ENCODE measurements around the gene OR13J1. TPM values are rescaled to one million over a fixed set of nuclear protein-coding genes. Genes with fewer than 3 reads are reported as not detected.

OR13J1 gene
- total and polyA plus RNA-seq, 4 experiments from 2014 or later: not detected

GRCh38 chr9:35852267-35852815 is 17.9 kb downstream of the OR13J1 start:
- intact Hi-C loops (cut with micrococcal nuclease): no loop called here
- Mint-ChIP-seq H3K4me3 (no peak overlapping the region), H3K36me3 (peaks cover under 1 to 10% of the 10 kb centered on the region in 2 donors), H3K27me3 (peaks cover 2 to 3% of the 10 kb centered on the region in 2 donors), H3K4me1 (peaks cover 0 to 7% (median 2%) of the 10 kb centered on the region in 4 donors), H3K9me3 (no peaks in the 10 kb centered on the region), H3K27ac (peak overlapping the region in 1 of 7 donors; percentile 13)
- ChIA-PET CTCF (ENCODE audit: partially characterized antibody) (no interaction called here), POLR2A (ENCODE audit: partially characterized antibody) (no interaction called here)
- Histone ChIP-seq H3K9me3 (ENCODE audit: control insufficient read depth in 1 of 2, low read length in 2 of 2) (no peaks in the 10 kb centered on the region), H3K27ac (ENCODE audit: low read depth, low read length) (no peak overlapping the region), H3K36me3 (ENCODE audit: insufficient read depth, low read length) (no peaks in the 10 kb centered on the region), H3K27me3 (ENCODE audit: insufficient read depth, low read length) (no peaks in the 10 kb centered on the region), H3K4me3 (ENCODE audit: low read length in 2 of 2) (no peak overlapping the region), H3K4me1 (ENCODE audit: insufficient read depth, low read length) (no peaks in the 10 kb centered on the region)
- no peak for DNase-seq

- H3K4me1 Mint-ChIP-seq: peaks cover 13 to 34% (median 22%) of the 10 kb centered on the region in 4 donors
- peak overlapping the region in 3 of 7 donors; percentile 6 to 52 (median 47) for H3K27ac Mint-ChIP-seq
- POLR2A ChIA-PET (ENCODE audit: partially characterized antibody): no interaction called here
- H3K4me1 ChIP-seq (ENCODE audit: insufficient read depth, low read length): peaks cover 21% of the 10 kb centered on the region
- H3K27ac ChIP-seq (ENCODE audit: low read depth, low read length): no peak overlapping the region
- no peaks in the 10 kb centered on the region for H3K36me3 ChIP-seq (ENCODE audit: insufficient read depth, low read length)
- H3K27me3 Mint-ChIP-seq: no peaks in the 10 kb centered on the region
- H3K27me3 ChIP-seq (ENCODE audit: insufficient read depth, low read length): no peaks in the 10 kb centered on the region
- H3K4me3 Mint-ChIP-seq: no peak overlapping the region
- intact Hi-C loops (cut with micrococcal nuclease): no loop called here
- no peak overlapping the region for H3K4me3 ChIP-seq (ENCODE audit: low read length in 2 of 2)
- H3K9me3 ChIP-seq (ENCODE audit: control insufficient read depth in 1 of 2, low read length in 2 of 2): no peaks in the 10 kb centered on the region
- peaks cover 1 to 11% of the 10 kb centered on the region in 2 donors for H3K36me3 Mint-ChIP-seq
- no peak for DNase-seq
- H3K9me3 Mint-ChIP-seq: no peaks in the 10 kb centered on the region
- CTCF ChIA-PET (ENCODE audit: partially characterized antibody): interaction anchor here (1.0 kb wide), 1 partner anchor 9 kb away, joined by 3 read pairs; no protein-coding TSS in a partner anchor
Observed at GRCh38 chr9:35847792-35848572, 22.2 kb downstream of the OR13J1 start.

- Histone ChIP-seq H3K27me3 (ENCODE audit: insufficient read depth, low read length) (no peaks in the 10 kb centered on the region), H3K36me3 (ENCODE audit: insufficient read depth, low read length) (no peaks in the 10 kb centered on the region), H3K4me1 (ENCODE audit: insufficient read depth, low read length) (peaks cover 21% of the 10 kb centered on the region), H3K4me3 (ENCODE audit: low read length in 2 of 2) (no peak overlapping the region), H3K9me3 (ENCODE audit: control insufficient read depth in 1 of 2, low read length in 2 of 2) (no peaks in the 10 kb centered on the region), H3K27ac (ENCODE audit: low read depth, low read length) (peak overlapping the region; percentile 1)
- Mint-ChIP-seq H3K27ac (peak overlapping the region; percentile 26 to 90 (median 76)), H3K9me3 (no peaks in the 10 kb centered on the region), H3K27me3 (no peaks in the 10 kb centered on the region), H3K36me3 (peaks cover 1 to 11% of the 10 kb centered on the region in 2 donors), H3K4me3 (peak overlapping the region in 6 of 8 donors; percentile 19 to 51 (median 30)), H3K4me1 (peaks cover 13 to 34% (median 22%) of the 10 kb centered on the region in 4 donors)
- POLR2A ChIA-PET (ENCODE audit: partially characterized antibody): interaction anchor here (1.4 kb wide), 2 partner anchors 11 to 32 kb away, joined by 3 to 4 read pairs; partner anchors contain the start of gene HINT2
- no peak for DNase-seq
- CTCF ChIA-PET (ENCODE audit: partially characterized antibody): interaction anchor here (1.3 to 2.0 kb wide), 3 partner anchors 20 to 36 kb away, joined by 4 to 10 read pairs (median 4); partner anchors contain the start of gene HINT2
- intact Hi-C loops (cut with micrococcal nuclease): no loop called here
Observed at GRCh38 chr9:35845824-35846771, 24.1 kb downstream of the OR13J1 start.

GRCh38 chr9:35844628-35845270 is 25.5 kb downstream of the OR13J1 start:
- CTCF ChIA-PET (ENCODE audit: partially characterized antibody): interaction anchor here (1.3 to 2.0 kb wide), 3 partner anchors 18 to 37 kb away, joined by 4 to 10 read pairs (median 4); partner anchors contain the start of gene HINT2
- H3K36me3 Mint-ChIP-seq: peaks cover 1 to 11% of the 10 kb centered on the region in 2 donors
- Histone ChIP-seq H3K4me3 (ENCODE audit: low read length in 2 of 2) (no peak overlapping the region), H3K9me3 (ENCODE audit: control insufficient read depth in 1 of 2, low read length in 2 of 2) (no peaks in the 10 kb centered on the region), H3K27me3 (ENCODE audit: insufficient read depth, low read length) (no peaks in the 10 kb centered on the region), H3K27ac (ENCODE audit: low read depth, low read length) (peak overlapping the region; percentile 1), H3K4me1 (ENCODE audit: insufficient read depth, low read length) (peaks cover 21% of the 10 kb centered on the region), H3K36me3 (ENCODE audit: insufficient read depth, low read length) (no peaks in the 10 kb centered on the region)
- H3K4me3 Mint-ChIP-seq: peak overlapping the region in 5 of 8 donors; percentile 4 to 35 (median 9)
- peaks cover 14 to 34% (median 22%) of the 10 kb centered on the region in 4 donors for H3K4me1 Mint-ChIP-seq
- peak; percentile 57 to 78 (median 70) for DNase-seq
- H3K9me3 Mint-ChIP-seq: no peaks in the 10 kb centered on the region
- peak overlapping the region in 6 of 7 donors; percentile 53 to 90 (median 74) for H3K27ac Mint-ChIP-seq
- POLR2A ChIA-PET (ENCODE audit: partially characterized antibody): interaction anchor here (1.4 kb wide), 2 partner anchors 12 to 30 kb away, joined by 3 to 4 read pairs; partner anchors contain the start of gene HINT2
- intact Hi-C loops (cut with micrococcal nuclease): no loop called here
- no peaks in the 10 kb centered on the region for H3K27me3 Mint-ChIP-seq

- ChIA-PET POLR2A (ENCODE audit: partially characterized antibody) (no interaction called here), CTCF (ENCODE audit: partially characterized antibody) (interaction anchor here (1.5 kb wide), 1 partner anchor 13 kb away, joined by 3 read pairs; no protein-coding TSS in a partner anchor)
- DNase-seq: no peak
- H3K27me3 Mint-ChIP-seq: no peaks in the 10 kb centered on the region
- H3K4me1 Mint-ChIP-seq: peaks cover 14 to 31% (median 22%) of the 10 kb centered on the region in 4 donors
- H3K36me3 ChIP-seq (ENCODE audit: insufficient read depth, low read length): no peaks in the 10 kb centered on the region
- H3K4me1 ChIP-seq (ENCODE audit: insufficient read depth, low read length): peaks cover 21% of the 10 kb centered on the region
- H3K4me3 ChIP-seq (ENCODE audit: low read length in 2 of 2): no peak overlapping the region
- no peaks in the 10 kb centered on the region for H3K9me3 ChIP-seq (ENCODE audit: control insufficient read depth in 1 of 2, low read length in 2 of 2)
- no peak overlapping the region for H3K27ac Mint-ChIP-seq
- H3K27me3 ChIP-seq (ENCODE audit: insufficient read depth, low read length): no peaks in the 10 kb centered on the region
- no peak overlapping the region for H3K4me3 Mint-ChIP-seq
- intact Hi-C loops (cut with micrococcal nuclease): no loop called here
- no peak overlapping the region for H3K27ac ChIP-seq (ENCODE audit: low read depth, low read length)
- H3K9me3 Mint-ChIP-seq: no peaks in the 10 kb centered on the region
- peaks cover 1 to 5% of the 10 kb centered on the region in 2 donors for H3K36me3 Mint-ChIP-seq
Observed at GRCh38 chr9:35842795-35843194, 27.4 kb downstream of the OR13J1 start.

- no peak overlapping the region for H3K4me3 ChIP-seq (ENCODE audit: low read length in 2 of 2)
- Mint-ChIP-seq H3K4me1 (peaks cover 14 to 25% (median 20%) of the 10 kb centered on the region in 4 donors), H3K9me3 (no peaks in the 10 kb centered on the region), H3K4me3 (no peak overlapping the region), H3K27ac (peak overlapping the region in 1 of 7 donors; percentile 11), H3K36me3 (no peaks in the 10 kb centered on the region), H3K27me3 (no peaks in the 10 kb centered on the region)
- ChIA-PET CTCF (ENCODE audit: partially characterized antibody) (interaction anchor here (0.7 to 1.5 kb wide), 2 partner anchors 13 to 14 kb away, joined by 3 read pairs; partner anchors contain the start of genes FAM221B and TMEM8B), POLR2A (ENCODE audit: partially characterized antibody) (no interaction called here)
- H3K4me1 ChIP-seq (ENCODE audit: insufficient read depth, low read length): peaks cover 21% of the 10 kb centered on the region
- no peaks in the 10 kb centered on the region for H3K36me3 ChIP-seq (ENCODE audit: insufficient read depth, low read length)
- intact Hi-C loops (cut with micrococcal nuclease): no loop called here
- DNase-seq: no peak
- H3K27me3 ChIP-seq (ENCODE audit: insufficient read depth, low read length): no peaks in the 10 kb centered on the region
- H3K9me3 ChIP-seq (ENCODE audit: control insufficient read depth in 1 of 2, low read length in 2 of 2): no peaks in the 10 kb centered on the region
- H3K27ac ChIP-seq (ENCODE audit: low read depth, low read length): no peak overlapping the region
Observed at GRCh38 chr9:35842020-35842745, 28.0 kb downstream of the OR13J1 start.

Data from CD4-positive, alpha-beta memory T cell (primary cell).